Measurements from ENCODE around the gene SOD1.
"Not testable (repeated sequence)": the region's sequence is repeated elsewhere in the genome, so short reads cannot be mapped to it uniquely, and the experiment has no call there.

The SOD1 gene

DNA sequence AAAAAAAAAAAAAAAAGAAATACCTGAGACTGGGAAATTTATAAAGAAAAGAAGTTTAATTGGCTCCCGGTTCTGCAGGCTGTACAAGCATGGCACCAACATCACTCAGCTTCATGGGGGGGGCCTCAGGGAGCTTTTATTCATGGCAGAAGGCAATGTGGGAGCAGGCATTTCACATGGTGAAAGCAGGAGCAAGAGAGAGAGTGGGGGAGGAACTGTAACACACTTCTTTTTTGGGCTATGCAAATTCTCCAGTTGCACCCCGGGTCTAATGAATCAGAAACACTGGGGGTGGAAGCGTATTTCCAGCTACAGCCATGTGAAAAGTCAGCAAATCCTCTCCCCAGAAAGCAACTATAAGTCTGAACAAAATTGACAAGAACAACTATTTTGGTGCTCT lies 11.8 kb upstream of the SOD1 start:
- H3K4me1 ChIP-seq = no peaks in the 10 kb centered on the region
- intact Hi-C loops (cut with DNase I; ENCODE audit: low total_unique reads) = no loop called here

DNA sequence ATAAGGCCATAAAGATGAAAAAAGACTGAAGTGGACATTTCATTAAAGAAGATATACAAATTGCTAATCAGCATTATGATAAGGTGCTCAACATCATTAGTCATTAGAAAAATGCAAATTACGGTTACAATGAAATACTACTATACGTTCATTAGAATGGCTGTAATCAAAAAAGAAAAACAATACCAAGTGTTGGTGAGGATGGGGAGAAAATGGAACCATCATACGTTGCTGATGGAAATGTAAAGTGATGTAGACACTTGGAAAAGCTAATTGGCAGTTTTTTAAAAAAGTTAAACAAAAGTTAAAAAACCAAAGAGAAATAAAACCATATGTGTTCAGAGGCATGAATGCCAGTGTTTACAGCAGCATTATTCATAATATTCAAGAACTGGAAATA lies 8.6 kb upstream of the SOD1 start:
- H3K36me3 ChIP-seq = no peaks in the 10 kb centered on the region
- H3K9me3 ChIP-seq = no peaks in the 10 kb centered on the region
- DNase-seq = no peak
- H3K4me3 ChIP-seq = no peak overlapping the region
- H3K27me3 ChIP-seq = no peaks in the 10 kb centered on the region
- no peak overlapping the region for H3K27ac ChIP-seq
- H3K4me1 ChIP-seq = no peaks in the 10 kb centered on the region
- intact Hi-C loops (cut with DNase I; ENCODE audit: low total_unique reads) = no loop called here
- TF ChIP-seq, protein P1, sequence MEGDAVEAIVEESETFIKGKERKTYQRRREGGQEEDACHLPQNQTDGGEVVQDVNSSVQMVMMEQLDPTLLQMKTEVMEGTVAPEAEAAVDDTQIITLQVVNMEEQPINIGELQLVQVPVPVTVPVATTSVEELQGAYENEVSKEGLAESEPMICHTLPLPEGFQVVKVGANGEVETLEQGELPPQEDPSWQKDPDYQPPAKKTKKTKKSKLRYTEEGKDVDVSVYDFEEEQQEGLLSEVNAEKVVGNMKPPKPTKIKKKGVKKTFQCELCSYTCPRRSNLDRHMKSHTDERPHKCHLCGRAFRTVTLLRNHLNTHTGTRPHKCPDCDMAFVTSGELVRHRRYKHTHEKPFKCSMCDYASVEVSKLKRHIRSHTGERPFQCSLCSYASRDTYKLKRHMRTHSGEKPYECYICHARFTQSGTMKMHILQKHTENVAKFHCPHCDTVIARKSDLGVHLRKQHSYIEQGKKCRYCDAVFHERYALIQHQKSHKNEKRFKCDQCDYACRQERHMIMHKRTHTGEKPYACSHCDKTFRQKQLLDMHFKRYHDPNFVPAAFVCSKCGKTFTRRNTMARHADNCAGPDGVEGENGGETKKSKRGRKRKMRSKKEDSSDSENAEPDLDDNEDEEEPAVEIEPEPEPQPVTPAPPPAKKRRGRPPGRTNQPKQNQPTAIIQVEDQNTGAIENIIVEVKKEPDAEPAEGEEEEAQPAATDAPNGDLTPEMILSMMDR (IDR thresholded peaks at IDR 0.05) = no peak

More for the DNA sequence above, 11.8 kb upstream of the SOD1 start:
- DNase-seq = no peak
- TF ChIP-seq, protein P1 (IDR thresholded peaks at IDR 0.05) = no peak
- H3K27ac ChIP-seq = no peak overlapping the region
- H3K9me3 ChIP-seq = no peaks in the 10 kb centered on the region
- H3K4me3 ChIP-seq = no peak overlapping the region
- no peaks in the 10 kb centered on the region for H3K27me3 ChIP-seq
- H3K36me3 ChIP-seq = no peaks in the 10 kb centered on the region

DNA sequence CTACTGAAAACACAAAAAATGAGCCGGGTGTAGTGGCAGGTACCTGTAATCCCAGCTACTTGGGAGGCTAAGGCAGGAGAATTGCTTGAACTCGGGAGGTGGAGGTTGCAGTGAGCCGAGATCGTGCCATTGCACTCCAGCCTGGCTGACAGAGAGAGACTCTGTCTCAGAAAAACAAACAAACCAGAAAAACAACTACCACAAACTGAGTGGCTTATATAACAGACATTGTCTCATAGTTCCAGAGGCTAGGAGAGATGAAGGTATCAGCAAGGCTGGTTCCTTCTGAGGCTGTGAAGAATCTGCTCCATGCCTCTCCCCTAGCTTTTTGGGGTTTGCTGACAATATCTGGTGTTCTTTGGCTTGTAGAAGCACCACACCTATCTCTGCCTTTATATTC lies 8.0 kb upstream of the SOD1 start:
- H3K4me1 ChIP-seq; H3K27ac ChIP-seq; H3K36me3 ChIP-seq; H3K27me3 ChIP-seq; H3K4me3 ChIP-seq; H3K9me3 ChIP-seq; intact Hi-C loops (cut with DNase I; ENCODE audit: low total_unique reads); DNase-seq: not testable (repeated sequence)

DNA sequence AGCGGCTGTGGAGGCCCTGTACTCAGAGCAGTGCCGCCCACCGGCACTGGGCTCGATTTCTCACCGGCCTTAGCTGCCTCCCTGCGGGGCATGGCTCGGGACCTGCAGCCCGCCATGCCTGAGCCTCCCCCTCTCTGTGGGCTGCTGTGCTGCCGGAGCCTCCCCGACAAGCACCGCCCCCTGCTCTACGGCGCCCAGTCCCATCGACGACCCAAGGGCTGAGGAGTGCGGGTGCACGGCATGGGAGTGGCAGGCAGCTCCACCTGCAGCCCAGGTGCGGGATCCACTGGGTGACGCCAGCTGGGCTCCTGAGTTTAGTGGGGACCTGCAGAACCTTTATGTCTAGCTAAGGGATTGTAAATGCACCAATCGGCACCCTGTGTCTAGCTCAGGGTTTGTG lies 5.2 kb upstream of the SOD1 start:
- no peaks in the 10 kb centered on the region for H3K9me3 ChIP-seq
- no peak for DNase-seq
- peaks cover 0 to 8% (median 3%) of the 10 kb centered on the region in 4 donors for H3K4me1 ChIP-seq
- TF ChIP-seq, protein P1 (IDR thresholded peaks at IDR 0.05) = no peak
- H3K4me3 ChIP-seq = no peak overlapping the region
- intact Hi-C loops (cut with DNase I; ENCODE audit: low total_unique reads) = no loop called here
- no peaks in the 10 kb centered on the region for H3K27me3 ChIP-seq
- H3K27ac ChIP-seq = no peak overlapping the region
- no peaks in the 10 kb centered on the region for H3K36me3 ChIP-seq

DNA sequence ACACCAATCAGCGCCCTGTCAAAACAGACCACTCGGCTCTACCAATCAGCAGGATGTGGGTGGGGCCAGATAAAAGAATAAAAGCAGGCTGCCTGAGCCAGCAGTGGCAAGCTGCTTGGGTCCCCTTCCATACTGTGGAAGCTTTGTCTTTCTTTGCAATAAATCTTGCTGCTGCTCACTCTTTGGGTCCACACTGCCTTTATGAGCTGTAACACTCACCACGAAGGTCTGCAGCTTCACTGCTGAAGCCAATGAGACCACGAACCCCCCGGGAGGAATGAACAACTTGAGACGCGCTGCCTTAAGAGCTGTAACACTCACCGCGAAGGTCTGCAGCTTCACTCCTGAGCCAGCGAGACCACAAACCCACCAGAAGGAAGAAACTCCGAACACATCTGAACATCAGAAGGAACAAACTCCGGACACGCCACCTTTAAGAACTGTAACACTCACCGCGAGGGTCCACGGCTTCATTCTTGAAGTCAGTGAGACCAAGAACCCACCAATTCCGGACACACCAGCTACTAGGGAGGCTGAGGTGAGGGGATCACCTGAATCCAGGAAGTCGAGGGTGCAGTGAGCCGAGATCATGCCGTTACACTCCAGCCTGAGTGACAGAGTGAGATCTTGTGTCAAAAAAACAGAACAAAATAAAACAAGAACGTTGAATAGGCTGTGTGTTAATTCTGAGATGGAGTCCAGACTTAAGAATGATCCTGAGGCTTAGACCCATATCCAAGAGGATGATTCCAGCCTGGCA lies 4.5 kb upstream of the SOD1 start:
- H3K27me3 ChIP-seq; H3K4me1 ChIP-seq; H3K4me3 ChIP-seq; DNase-seq; H3K27ac ChIP-seq; H3K9me3 ChIP-seq; intact Hi-C loops (cut with DNase I; ENCODE audit: low total_unique reads); H3K36me3 ChIP-seq: not testable (repeated sequence)

DNA sequence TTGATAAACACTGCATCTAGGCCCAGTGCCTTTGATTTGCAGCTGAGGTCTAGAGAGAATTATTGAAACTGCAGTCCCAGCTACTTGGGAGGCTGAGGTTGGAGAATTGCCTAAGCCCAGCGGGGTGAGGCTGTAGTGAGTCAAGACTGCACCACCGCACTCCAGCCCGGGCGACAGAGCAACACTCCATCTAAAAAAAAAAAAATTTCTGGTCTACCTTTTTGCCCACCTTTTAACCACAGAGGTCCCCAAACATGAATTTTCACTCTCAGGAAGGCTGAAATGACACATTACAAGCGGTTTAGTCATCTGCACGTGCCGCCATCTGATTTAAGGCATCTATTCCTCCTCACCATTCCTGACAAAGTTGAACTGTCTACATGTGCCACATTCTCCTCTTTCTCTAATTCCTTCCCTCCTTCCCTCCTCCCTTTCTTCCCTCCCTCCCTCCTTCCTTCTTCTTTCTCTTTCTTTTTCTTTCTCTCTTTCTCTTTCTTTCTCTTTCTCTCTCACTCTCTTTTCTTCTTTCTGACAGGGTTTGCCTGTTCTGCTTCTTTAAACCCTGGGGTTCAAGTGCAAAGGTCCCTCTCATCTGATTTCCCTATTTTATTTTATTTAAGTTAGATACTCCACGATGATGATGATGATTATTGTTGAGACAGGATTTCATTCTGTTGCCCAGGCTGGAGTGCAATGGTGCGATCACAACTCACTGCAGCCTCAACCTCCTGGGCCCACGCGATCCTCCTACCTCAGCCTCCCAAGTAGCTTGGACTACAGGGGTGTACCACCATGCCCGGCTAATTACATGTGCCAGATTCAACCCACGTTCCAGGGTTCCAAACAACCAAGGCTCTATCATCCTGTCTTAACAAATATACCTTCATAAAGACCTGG lies 3.0 kb upstream of the SOD1 start:
- intact Hi-C loops (cut with DNase I; ENCODE audit: low total_unique reads) = no loop called here
- H3K36me3 ChIP-seq = peaks cover 0 to 2% (median 0%) of the 10 kb centered on the region in 3 donors
- no peak overlapping the region for H3K4me3 ChIP-seq
- peaks cover 0 to 14% (median 11%) of the 10 kb centered on the region in 4 donors for H3K4me1 ChIP-seq
- no peak overlapping the region for H3K27ac ChIP-seq
- no peaks in the 10 kb centered on the region for H3K9me3 ChIP-seq
- no peak for DNase-seq
- TF ChIP-seq, protein P1 (IDR thresholded peaks at IDR 0.05) = no peak
- H3K27me3 ChIP-seq = no peaks in the 10 kb centered on the region
